Activated T-helper 1 cell treated with anti-CD3 and anti-CD28 coated beads, Interleukin-12 subunit alpha, Interleukin-12 subunit beta, Interleukin-2, Interleukin-4 antibody, amounts not matched to agents 30 ng/mL and 10 ng/mL and 1 ng/mL, durations not matched to agents 14 hours and 24 hours and 36 hours (primary cell): ENCODE data around the gene TOMM20L. TPM values are rescaled to one million over a fixed set of nuclear protein-coding genes. Genes with fewer than 3 reads are reported as not detected.
A peak's percentile ranks its signal among the peaks of the same experiment; 100 is the strongest.

ENCODE experiments used
- DNase-seq: peaks from one replicate; pipeline ENCODE4 v3.0.0; 2021; ENCODE audit warnings: low spot score
- H3K27ac Mint-ChIP-seq: one replicate; pipeline ENCODE4 v1.8.0; 2021; ENCODE audit warnings: mild to moderate bottlenecking, mixed read lengths
- H3K27me3 Mint-ChIP-seq: one replicate; pipeline ENCODE4 v1.8.0; 2022; ENCODE audit warnings: mild to moderate bottlenecking, moderate library complexity, mixed read lengths; ENCODE audit not compliant: insufficient read depth
- H3K36me3 Mint-ChIP-seq: one replicate; pipeline ENCODE4 v1.8.0; 2021; ENCODE audit warnings: low read depth, mixed read lengths
- H3K4me1 Mint-ChIP-seq: one replicate; pipeline ENCODE4 v1.8.0; 2021; ENCODE audit warnings: low read depth, mixed read lengths
- H3K4me3 Mint-ChIP-seq: one replicate; pipeline ENCODE4 v1.8.0; 2021; ENCODE audit warnings: mild to moderate bottlenecking, moderate library complexity, mixed read lengths
- H3K9me3 Mint-ChIP-seq: one replicate; pipeline ENCODE4 v1.8.0; 2021; ENCODE audit warnings: mixed read lengths
- intact Hi-C: fragments of 100-400 bp; cut with micrococcal nuclease; formaldehyde crosslinking; loops from one replicate; pipeline ENCODE4 v1.15.1; 2024
- total RNA-seq: library from RNA; stranded (reverse); gene quantifications from 2 replicates; pipeline ENCODE4 v1.2.3, GENCODE V29; 2022

The TOMM20L gene
- total RNA-seq, 1 donor from 2014 or later = not detected

DNA sequence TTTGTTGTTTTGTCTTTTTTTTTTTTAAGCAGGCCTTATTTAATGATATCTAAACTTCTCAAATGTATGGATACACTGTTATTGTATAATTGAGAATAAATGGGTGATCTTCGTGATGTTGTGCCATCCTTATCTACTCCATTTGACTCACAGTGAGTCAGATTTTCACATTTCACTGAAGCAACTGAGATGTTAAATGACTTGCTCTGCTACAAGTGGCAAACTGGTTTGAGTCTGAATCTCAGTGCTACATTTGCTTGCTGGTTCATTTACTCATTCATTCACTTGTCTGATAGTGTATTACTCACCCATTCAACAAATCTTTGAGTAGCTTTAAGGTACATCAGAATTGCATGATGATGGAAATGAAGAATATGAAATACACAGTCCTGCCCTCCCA lies 34.4 kb downstream of the TOMM20L start:
- Mint-ChIP-seq H3K27me3 (no peaks in the 10 kb centered on the region), H3K36me3 (peaks cover 13% of the 10 kb centered on the region), H3K9me3 (no peaks in the 10 kb centered on the region), H3K4me3 (no peak overlapping the region), H3K4me1 (peaks cover 34% of the 10 kb centered on the region), H3K27ac (peak overlapping the region; percentile 22)
- intact Hi-C loops = loop anchor here (1.0 kb wide), 1 partner anchor 207 kb away; the partner anchor contains the start of gene DACT1
- DNase-seq = no peak

DNA sequence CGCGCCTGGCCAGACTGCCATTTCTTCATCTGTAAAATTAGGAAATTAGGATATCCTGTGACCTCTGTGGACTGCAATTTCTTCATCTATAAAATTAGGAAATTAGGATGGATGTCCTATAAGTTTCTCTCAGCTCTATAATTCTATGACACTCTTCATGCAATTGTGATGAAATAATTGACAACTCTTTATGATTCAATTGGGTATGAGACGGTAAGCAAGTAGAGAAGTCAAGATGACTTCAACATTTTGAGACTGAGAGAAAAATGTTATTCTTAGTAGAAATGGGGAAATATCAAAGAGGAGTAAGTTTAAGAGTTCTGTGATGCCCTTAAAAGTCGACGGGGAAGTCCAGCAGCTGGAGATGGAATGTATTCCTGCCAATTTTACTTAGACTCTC lies 43.7 kb downstream of the TOMM20L start:
- H3K36me3 Mint-ChIP-seq = peaks cover 31% of the 10 kb centered on the region
- peak overlapping the region; percentile 10 for H3K27ac Mint-ChIP-seq
- H3K9me3 Mint-ChIP-seq = no peaks in the 10 kb centered on the region
- intact Hi-C loops = no loop called here
- DNase-seq = no peak
- H3K4me3 Mint-ChIP-seq = no peak overlapping the region
- H3K4me1 Mint-ChIP-seq = no peaks in the 10 kb centered on the region
- H3K27me3 Mint-ChIP-seq = no peaks in the 10 kb centered on the region

- no peaks in the 10 kb centered on the region for H3K9me3 Mint-ChIP-seq
- H3K4me1 Mint-ChIP-seq = no peaks in the 10 kb centered on the region
- no peak overlapping the region for H3K4me3 Mint-ChIP-seq
- H3K36me3 Mint-ChIP-seq = peaks cover 14% of the 10 kb centered on the region
- H3K27ac Mint-ChIP-seq = no peak overlapping the region
- H3K27me3 Mint-ChIP-seq = no peaks in the 10 kb centered on the region
- intact Hi-C loops = no loop called here
- DNase-seq = no peak
Measured at GRCh38 chr14:58444627-58445026, 48.9 kb downstream of the TOMM20L start.

GRCh38 chr14:58455593-58456265 lies 60.0 kb downstream of the TOMM20L start:
- DNase-seq = no peak
- H3K27me3 Mint-ChIP-seq = no peaks in the 10 kb centered on the region
- peaks cover 7% of the 10 kb centered on the region for H3K4me1 Mint-ChIP-seq
- intact Hi-C loops = no loop called here
- H3K36me3 Mint-ChIP-seq = peaks cover 29% of the 10 kb centered on the region
- no peaks in the 10 kb centered on the region for H3K9me3 Mint-ChIP-seq
- H3K27ac Mint-ChIP-seq = no peak overlapping the region
- H3K4me3 Mint-ChIP-seq = no peak overlapping the region

Other genes with a start within 250 kb of the TOMM20L start
- gene ARMH4, start 243.7 kb upstream of the TOMM20L start, total RNA-seq = not detected in 2 replicates
- 38.3 and 40.3 TPM in 2 replicates for gene ACTR10, start 195.8 kb upstream of the TOMM20L start, total RNA-seq
- gene PSMA3, start 151.1 kb upstream of the TOMM20L start, total RNA-seq = 453 and 500 TPM in 2 replicates
- 21.4 and 26.3 TPM in 2 replicates for gene ARID4A, start 97.4 kb upstream of the TOMM20L start, total RNA-seq
- 66.5 and 67.4 TPM in 2 replicates for gene TIMM9, start 31.6 kb downstream of the TOMM20L start, total RNA-seq
- gene KIAA0586, start 31.8 kb downstream of the TOMM20L start, total RNA-seq = 19.7 and 19.8 TPM in 2 replicates
- 1.6 and 2.3 TPM in 2 replicates for gene DACT1, start 242.0 kb downstream of the TOMM20L start, total RNA-seq